Endothelial cell of umbilical vein (primary cell): ENCODE measurements around the gene RMND5B.

Source experiments
- EZH2 ChIP-seq: IDR thresholded peaks from 2 replicates; pipeline ENCODE4 v1.6.1; 2012; ENCODE audit warnings: borderline replicate concordance, low read depth, mild to moderate bottlenecking, moderate library complexity, low read length, inconsistent platforms; ENCODE audit not compliant: severe bottlenecking
- FOS ChIP-seq: IDR thresholded peaks from 2 replicates; pipeline ENCODE4 v1.6.1; 2011; ENCODE audit warnings: mild to moderate bottlenecking, low read length, moderate library complexity, borderline replicate concordance; ENCODE audit not compliant: insufficient read depth
- TF ChIP-seq, protein P1 (sequence below), 2 donors: IDR thresholded peaks; 1 replicate in 1 of 2; 2 replicates in 1 of 2; pipeline ENCODE4 v1.5.1; 2011; ENCODE audit warnings: low read length in 2 of 2, mild to moderate bottlenecking in 2 of 2, moderate library complexity in 2 of 2, control low read depth in 1 of 2, inconsistent platforms in 1 of 2, low read depth in 1 of 2; ENCODE audit not compliant: insufficient read depth in 1 of 2; ENCODE audit errors: extremely low read depth in 1 of 2
- TF ChIP-seq, protein P2 (sequence below): IDR thresholded peaks from 2 replicates; pipeline ENCODE4 v1.6.1; 2011; ENCODE audit not compliant: insufficient read depth, insufficient read length

DNA sequence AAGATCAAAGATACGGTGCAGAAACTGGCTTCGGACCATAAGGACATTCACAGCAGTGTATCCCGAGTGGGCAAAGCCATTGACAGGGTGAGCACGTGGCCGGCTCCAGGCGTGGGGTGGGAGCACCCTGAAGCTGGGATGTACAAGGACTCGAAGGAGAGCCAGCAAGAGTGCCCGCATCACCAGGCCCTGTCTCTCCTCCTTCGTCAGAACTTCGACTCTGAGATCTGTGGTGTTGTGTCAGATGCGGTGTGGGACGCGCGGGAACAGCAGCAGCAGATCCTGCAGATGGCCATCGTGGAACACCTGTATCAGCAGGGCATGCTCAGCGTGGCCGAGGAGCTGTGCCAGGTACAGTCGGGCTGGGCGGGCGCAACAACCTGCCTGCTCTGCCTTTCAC is 11.8 kb downstream of the RMND5B start:
- TF ChIP-seq EZH2 (no peak), FOS (no peak)
- TF ChIP-seq, protein P1, sequence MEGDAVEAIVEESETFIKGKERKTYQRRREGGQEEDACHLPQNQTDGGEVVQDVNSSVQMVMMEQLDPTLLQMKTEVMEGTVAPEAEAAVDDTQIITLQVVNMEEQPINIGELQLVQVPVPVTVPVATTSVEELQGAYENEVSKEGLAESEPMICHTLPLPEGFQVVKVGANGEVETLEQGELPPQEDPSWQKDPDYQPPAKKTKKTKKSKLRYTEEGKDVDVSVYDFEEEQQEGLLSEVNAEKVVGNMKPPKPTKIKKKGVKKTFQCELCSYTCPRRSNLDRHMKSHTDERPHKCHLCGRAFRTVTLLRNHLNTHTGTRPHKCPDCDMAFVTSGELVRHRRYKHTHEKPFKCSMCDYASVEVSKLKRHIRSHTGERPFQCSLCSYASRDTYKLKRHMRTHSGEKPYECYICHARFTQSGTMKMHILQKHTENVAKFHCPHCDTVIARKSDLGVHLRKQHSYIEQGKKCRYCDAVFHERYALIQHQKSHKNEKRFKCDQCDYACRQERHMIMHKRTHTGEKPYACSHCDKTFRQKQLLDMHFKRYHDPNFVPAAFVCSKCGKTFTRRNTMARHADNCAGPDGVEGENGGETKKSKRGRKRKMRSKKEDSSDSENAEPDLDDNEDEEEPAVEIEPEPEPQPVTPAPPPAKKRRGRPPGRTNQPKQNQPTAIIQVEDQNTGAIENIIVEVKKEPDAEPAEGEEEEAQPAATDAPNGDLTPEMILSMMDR (IDR thresholded peaks at IDR 0.05; ENCODE audit: extremely low read depth in 1 of 2, insufficient read depth in 1 of 2, low read depth in 1 of 2, low read length in 2 of 2) = no peak
- TF ChIP-seq, protein P2, sequence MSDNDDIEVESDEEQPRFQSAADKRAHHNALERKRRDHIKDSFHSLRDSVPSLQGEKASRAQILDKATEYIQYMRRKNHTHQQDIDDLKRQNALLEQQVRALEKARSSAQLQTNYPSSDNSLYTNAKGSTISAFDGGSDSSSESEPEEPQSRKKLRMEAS = no peak
